ENCODE measurements around the gene ZFAND3. TPM values are rescaled to one million over a fixed set of nuclear protein-coding genes. Genes with fewer than 3 reads are reported as not detected.

The ZFAND3 gene
- total RNA-seq, 2 experiments from 2014 or later: 34.4 to 37.0 TPM

GRCh38 chr6:38187325-38187724, 367.8 kb downstream of the ZFAND3 start:
- Histone ChIP-seq H3K27me3 (ENCODE audit: control insufficient read depth in 1 of 2, insufficient read depth in 2 of 2, low read length in 2 of 2) (no peaks in the 10 kb centered on the region), H3K27ac (ENCODE audit: low read depth in 1 of 2, low read length in 2 of 2) (no peak overlapping the region), H3K9me3 (ENCODE audit: control insufficient read depth in 1 of 2, insufficient read depth in 1 of 2, low read length in 2 of 2) (no peaks in the 10 kb centered on the region), H3K4me1 (ENCODE audit: insufficient read depth, low read length) (no peaks in the 10 kb centered on the region), H3K36me3 (ENCODE audit: insufficient read depth, low read length) (peaks cover 14% of the 10 kb centered on the region), H3K4me3 (ENCODE audit: low read length) (no peak overlapping the region)
- no peak for TF ChIP-seq CTCF (IDR thresholded peaks at IDR 0.05)
- Mint-ChIP-seq H3K4me3 (no peak overlapping the region), H3K36me3 (ENCODE audit: low read depth) (peaks cover 51% of the 10 kb centered on the region), H3K4me1 (ENCODE audit: low read depth) (no peaks in the 10 kb centered on the region), H3K27me3 (no peaks in the 10 kb centered on the region), H3K27ac (no peak overlapping the region), H3K9me3 (no peaks in the 10 kb centered on the region)
- ChIA-PET CTCF (no interaction called here), POLR2A (no interaction called here)
- no peak for ATAC-seq (ENCODE audit: poor library complexity)
- intact Hi-C loops (cut with DNase I, micrococcal nuclease): no loop called here
- no peak for DNase-seq

- no peak for TF ChIP-seq CTCF (IDR thresholded peaks at IDR 0.05)
- Mint-ChIP-seq H3K27ac (no peak overlapping the region), H3K27me3 (no peaks in the 10 kb centered on the region), H3K36me3 (ENCODE audit: low read depth) (peaks cover 55% of the 10 kb centered on the region), H3K4me1 (ENCODE audit: low read depth) (no peaks in the 10 kb centered on the region), H3K4me3 (no peak overlapping the region), H3K9me3 (no peaks in the 10 kb centered on the region)
- ATAC-seq (ENCODE audit: poor library complexity): no peak
- POLR2A ChIA-PET: no interaction called here
- Histone ChIP-seq H3K4me1 (ENCODE audit: insufficient read depth, low read length) (no peaks in the 10 kb centered on the region), H3K27ac (ENCODE audit: low read depth in 1 of 2, low read length in 2 of 2) (no peak overlapping the region), H3K9me3 (ENCODE audit: control insufficient read depth in 1 of 2, insufficient read depth in 1 of 2, low read length in 2 of 2) (no peaks in the 10 kb centered on the region), H3K36me3 (ENCODE audit: insufficient read depth, low read length) (peaks cover 14% of the 10 kb centered on the region), H3K4me3 (ENCODE audit: low read length) (no peak overlapping the region), H3K27me3 (ENCODE audit: control insufficient read depth in 1 of 2, insufficient read depth in 2 of 2, low read length in 2 of 2) (no peaks in the 10 kb centered on the region)
- DNase-seq: no peak
- CTCF ChIA-PET: no interaction called here
- intact Hi-C loops (cut with DNase I, micrococcal nuclease): no loop called here
Measured at GRCh38 chr6:38187811-38188590, 368.5 kb downstream of the ZFAND3 start.

GRCh38 chr6:38188677-38189335, 369.3 kb downstream of the ZFAND3 start:
- DNase-seq (no peak), ATAC-seq (ENCODE audit: poor library complexity) (no peak)
- intact Hi-C loops (cut with DNase I, micrococcal nuclease): no loop called here
- Histone ChIP-seq H3K4me3 (ENCODE audit: low read length) (no peak overlapping the region), H3K4me1 (ENCODE audit: insufficient read depth, low read length) (no peaks in the 10 kb centered on the region), H3K9me3 (ENCODE audit: control insufficient read depth in 1 of 2, insufficient read depth in 1 of 2, low read length in 2 of 2) (no peaks in the 10 kb centered on the region), H3K36me3 (ENCODE audit: insufficient read depth, low read length) (peaks cover 14% of the 10 kb centered on the region), H3K27ac (ENCODE audit: low read depth in 1 of 2, low read length in 2 of 2) (no peak overlapping the region), H3K27me3 (ENCODE audit: control insufficient read depth in 1 of 2, insufficient read depth in 2 of 2, low read length in 2 of 2) (no peaks in the 10 kb centered on the region)
- no peaks in the 10 kb centered on the region for H3K9me3 Mint-ChIP-seq
- ChIA-PET POLR2A (no interaction called here), CTCF (no interaction called here)
- no peak for TF ChIP-seq CTCF (IDR thresholded peaks at IDR 0.05)
- H3K4me1 Mint-ChIP-seq (ENCODE audit: low read depth): no peaks in the 10 kb centered on the region
- H3K27me3 Mint-ChIP-seq: no peaks in the 10 kb centered on the region
- no peak overlapping the region for H3K27ac Mint-ChIP-seq
- peaks cover 54% of the 10 kb centered on the region for H3K36me3 Mint-ChIP-seq (ENCODE audit: low read depth)
- H3K4me3 Mint-ChIP-seq: no peak overlapping the region
